ENCODE results near the gene ULK1. TPM values are rescaled to one million over a fixed set of nuclear protein-coding genes. Genes with fewer than 3 reads are reported as not detected.
A peak's percentile ranks its signal among the peaks of the same experiment; 100 is the strongest.

The ULK1 gene
- total RNA-seq, 1 experiment from 2014 or later, result 67.8 TPM

DNA sequence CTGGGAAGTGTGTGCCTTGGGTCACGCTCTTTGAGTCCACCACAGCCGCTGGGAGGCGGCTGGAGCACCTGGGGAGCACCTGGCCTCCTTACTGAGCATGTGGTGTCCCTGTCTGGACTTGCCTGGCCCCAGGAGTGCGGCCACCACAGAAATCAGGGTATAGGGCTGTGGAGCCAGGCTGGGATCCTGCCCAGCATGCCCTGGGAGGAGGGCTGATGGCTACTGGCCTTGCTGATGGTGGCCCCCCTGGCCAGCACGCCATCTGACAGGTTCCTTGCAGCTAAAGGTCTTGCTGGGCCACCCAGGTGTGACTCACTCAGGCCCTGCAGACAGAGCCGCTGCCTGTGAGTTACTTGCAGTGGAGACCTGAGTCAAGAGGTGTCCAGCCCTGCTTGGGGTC lies 6.0 kb downstream of the ULK1 start:
- Mint-ChIP-seq H3K4me3 (no peak overlapping the region), H3K4me1 (peaks cover 6% of the 10 kb centered on the region; the same call in 1 of the 2 replicates), H3K27ac (peak overlapping the region; percentile 84), H3K27me3 (ENCODE audit: low read depth) (no peaks in the 10 kb centered on the region), H3K9me3 (no peaks in the 10 kb centered on the region), H3K36me3 (no peaks in the 10 kb centered on the region)
- CTCF ChIA-PET, result interaction anchor here (0.7 to 0.9 kb wide), 2 partner anchors 15 to 30 kb away, joined by 3 to 5 read pairs; no protein-coding TSS in a partner anchor
- no peak for DNase-seq (ENCODE audit: low spot score)
- ATAC-seq, result no peak
- POLR2A ChIA-PET, result no interaction called here
- TF ChIP-seq E2F4 (CRISPR knock-in tag; IDR thresholded peaks at IDR 0.05; ENCODE audit: borderline replicate concordance, low read depth) (no peak), IRF2 (CRISPR knock-in tag; IDR thresholded peaks at IDR 0.05; ENCODE audit: borderline replicate concordance, low read depth) (no peak), TCF7 (CRISPR knock-in tag; IDR thresholded peaks at IDR 0.05; ENCODE audit: low read depth) (no peak), NFATC4 (CRISPR knock-in tag; IDR thresholded peaks at IDR 0.05) (no peak), RORB (CRISPR knock-in tag; IDR thresholded peaks at IDR 0.05) (no peak), ATF1 (CRISPR knock-in tag; IDR thresholded peaks at IDR 0.05) (no peak), E2F1 (CRISPR knock-in tag; IDR thresholded peaks at IDR 0.05) (no peak), ZNF671 (CRISPR knock-in tag; IDR thresholded peaks at IDR 0.05) (no peak), ZNF263 (CRISPR knock-in tag; IDR thresholded peaks at IDR 0.05; ENCODE audit: low read depth) (no peak), GTF2I (CRISPR knock-in tag; conservative IDR thresholded peaks at IDR 0.05) (no peak), JUN (CRISPR knock-in tag; IDR thresholded peaks at IDR 0.05) (no peak)
- TF ChIP-seq, protein P1, sequence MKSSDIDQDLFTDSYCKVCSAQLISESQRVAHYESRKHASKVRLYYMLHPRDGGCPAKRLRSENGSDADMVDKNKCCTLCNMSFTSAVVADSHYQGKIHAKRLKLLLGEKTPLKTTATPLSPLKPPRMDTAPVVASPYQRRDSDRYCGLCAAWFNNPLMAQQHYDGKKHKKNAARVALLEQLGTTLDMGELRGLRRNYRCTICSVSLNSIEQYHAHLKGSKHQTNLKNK (CRISPR knock-in tag; IDR thresholded peaks at IDR 0.05), result no peak

DNA sequence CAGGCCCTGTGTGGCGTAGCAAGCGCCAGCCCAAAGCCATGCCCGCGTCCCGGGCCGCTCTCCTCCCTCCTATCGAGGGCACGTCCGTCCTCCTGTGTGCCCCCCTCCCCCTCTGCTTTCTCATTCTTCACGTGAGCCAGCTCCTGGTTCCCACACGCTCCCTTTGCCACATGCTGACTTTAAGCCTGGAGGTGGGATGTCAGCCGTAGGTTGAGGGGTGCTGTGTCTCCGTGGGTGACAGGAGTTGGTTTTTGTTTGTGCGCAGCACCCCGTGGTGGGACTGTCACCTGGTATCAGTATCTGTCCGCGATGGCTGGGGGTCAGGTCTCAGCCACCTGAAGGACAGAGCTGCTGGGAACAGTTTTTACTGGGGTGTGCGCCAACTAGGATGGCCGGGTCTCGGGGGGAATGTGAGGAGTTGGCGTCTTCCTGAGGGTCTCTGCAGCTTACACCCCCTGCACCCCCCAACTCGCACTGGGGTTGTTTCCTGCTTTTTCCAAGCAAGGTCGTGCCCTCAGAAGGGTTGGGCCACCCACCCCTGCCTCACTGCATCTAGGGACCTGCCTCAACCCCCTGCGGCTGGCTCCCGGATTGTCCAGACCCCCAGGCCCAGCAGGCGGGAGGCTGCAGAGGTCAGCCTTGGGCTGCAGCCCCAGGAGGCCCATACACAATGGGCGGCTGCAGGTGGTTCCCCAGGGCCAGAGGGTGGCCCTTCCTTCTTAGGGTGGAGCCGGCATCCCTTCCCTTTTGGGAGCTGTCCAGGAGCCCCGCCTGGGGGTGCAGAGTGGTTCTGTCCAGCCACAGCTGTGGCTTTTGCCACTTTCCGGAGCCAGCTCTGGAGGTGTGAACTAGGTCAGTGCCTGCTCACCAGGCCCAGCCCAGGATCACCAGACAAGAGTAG lies 7.3 kb downstream of the ULK1 start:
- CTCF ChIA-PET, result no interaction called here
- POLR2A ChIA-PET, result no interaction called here
- ATAC-seq (no peak), DNase-seq (ENCODE audit: low spot score) (no peak)
- H3K9me3 Mint-ChIP-seq, result no peaks in the 10 kb centered on the region
- H3K4me3 Mint-ChIP-seq, result no peak overlapping the region
- peak overlapping the region; percentile 90 for H3K27ac Mint-ChIP-seq
- H3K27me3 Mint-ChIP-seq (ENCODE audit: low read depth), result no peaks in the 10 kb centered on the region
- H3K4me1 Mint-ChIP-seq, result 0 out of 2 replicates have a peak, but pooled peaks cover 3% of the 10 kb centered on the region
- H3K36me3 Mint-ChIP-seq, result no peaks in the 10 kb centered on the region
- no peak for TF ChIP-seq TEAD1 (CRISPR knock-in tag; IDR thresholded peaks at IDR 0.05)
- no peak for TF ChIP-seq PRRX2 (CRISPR knock-in tag; IDR thresholded peaks at IDR 0.05)
- TF ChIP-seq CREM (CRISPR knock-in tag; IDR thresholded peaks at IDR 0.05), result no peak
- no peak for TF ChIP-seq E2F1 (CRISPR knock-in tag; IDR thresholded peaks at IDR 0.05)
- TF ChIP-seq, protein P2, sequence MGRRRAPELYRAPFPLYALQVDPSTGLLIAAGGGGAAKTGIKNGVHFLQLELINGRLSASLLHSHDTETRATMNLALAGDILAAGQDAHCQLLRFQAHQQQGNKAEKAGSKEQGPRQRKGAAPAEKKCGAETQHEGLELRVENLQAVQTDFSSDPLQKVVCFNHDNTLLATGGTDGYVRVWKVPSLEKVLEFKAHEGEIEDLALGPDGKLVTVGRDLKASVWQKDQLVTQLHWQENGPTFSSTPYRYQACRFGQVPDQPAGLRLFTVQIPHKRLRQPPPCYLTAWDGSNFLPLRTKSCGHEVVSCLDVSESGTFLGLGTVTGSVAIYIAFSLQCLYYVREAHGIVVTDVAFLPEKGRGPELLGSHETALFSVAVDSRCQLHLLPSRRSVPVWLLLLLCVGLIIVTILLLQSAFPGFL (CRISPR knock-in tag; IDR thresholded peaks at IDR 0.05; ENCODE audit: borderline replicate concordance), result no peak
- TF ChIP-seq, protein P3, sequence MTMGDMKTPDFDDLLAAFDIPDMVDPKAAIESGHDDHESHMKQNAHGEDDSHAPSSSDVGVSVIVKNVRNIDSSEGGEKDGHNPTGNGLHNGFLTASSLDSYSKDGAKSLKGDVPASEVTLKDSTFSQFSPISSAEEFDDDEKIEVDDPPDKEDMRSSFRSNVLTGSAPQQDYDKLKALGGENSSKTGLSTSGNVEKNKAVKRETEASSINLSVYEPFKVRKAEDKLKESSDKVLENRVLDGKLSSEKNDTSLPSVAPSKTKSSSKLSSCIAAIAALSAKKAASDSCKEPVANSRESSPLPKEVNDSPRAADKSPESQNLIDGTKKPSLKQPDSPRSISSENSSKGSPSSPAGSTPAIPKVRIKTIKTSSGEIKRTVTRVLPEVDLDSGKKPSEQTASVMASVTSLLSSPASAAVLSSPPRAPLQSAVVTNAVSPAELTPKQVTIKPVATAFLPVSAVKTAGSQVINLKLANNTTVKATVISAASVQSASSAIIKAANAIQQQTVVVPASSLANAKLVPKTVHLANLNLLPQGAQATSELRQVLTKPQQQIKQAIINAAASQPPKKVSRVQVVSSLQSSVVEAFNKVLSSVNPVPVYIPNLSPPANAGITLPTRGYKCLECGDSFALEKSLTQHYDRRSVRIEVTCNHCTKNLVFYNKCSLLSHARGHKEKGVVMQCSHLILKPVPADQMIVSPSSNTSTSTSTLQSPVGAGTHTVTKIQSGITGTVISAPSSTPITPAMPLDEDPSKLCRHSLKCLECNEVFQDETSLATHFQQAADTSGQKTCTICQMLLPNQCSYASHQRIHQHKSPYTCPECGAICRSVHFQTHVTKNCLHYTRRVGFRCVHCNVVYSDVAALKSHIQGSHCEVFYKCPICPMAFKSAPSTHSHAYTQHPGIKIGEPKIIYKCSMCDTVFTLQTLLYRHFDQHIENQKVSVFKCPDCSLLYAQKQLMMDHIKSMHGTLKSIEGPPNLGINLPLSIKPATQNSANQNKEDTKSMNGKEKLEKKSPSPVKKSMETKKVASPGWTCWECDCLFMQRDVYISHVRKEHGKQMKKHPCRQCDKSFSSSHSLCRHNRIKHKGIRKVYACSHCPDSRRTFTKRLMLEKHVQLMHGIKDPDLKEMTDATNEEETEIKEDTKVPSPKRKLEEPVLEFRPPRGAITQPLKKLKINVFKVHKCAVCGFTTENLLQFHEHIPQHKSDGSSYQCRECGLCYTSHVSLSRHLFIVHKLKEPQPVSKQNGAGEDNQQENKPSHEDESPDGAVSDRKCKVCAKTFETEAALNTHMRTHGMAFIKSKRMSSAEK (CRISPR knock-in tag; IDR thresholded peaks at IDR 0.05; ENCODE audit: borderline replicate concordance), result no peak
- TF ChIP-seq ZNF425 (CRISPR knock-in tag; conservative IDR thresholded peaks at IDR 0.05), result no peak
- TF ChIP-seq STAT6 (CRISPR knock-in tag; conservative IDR thresholded peaks at IDR 0.05; ENCODE audit: low read depth), result no peak
